Liver (tissue), 3 donors: ENCODE data around the gene CDH9.

ENCODE experiments used
- ATF3 ChIP-seq: IDR thresholded peaks from 2 replicates; pipeline ENCODE4 v1.6.1; 2016; ENCODE audit warnings: antibody characterized with exemption
- EGR1 ChIP-seq, 2 donors: IDR thresholded peaks; 2 replicates each; pipeline ENCODE4 v1.6.1; 2016 to 2018; ENCODE audit warnings: antibody characterized with exemption in 2 of 2, low read depth in 2 of 2
- FOXA1 ChIP-seq: IDR thresholded peaks from 2 replicates; pipeline ENCODE4 v1.6.1; 2016; ENCODE audit warnings: antibody characterized with exemption
- JUND ChIP-seq, 2 donors: IDR thresholded peaks; 2 replicates each; pipeline ENCODE4 v1.6.1; 2016; ENCODE audit warnings: antibody characterized with exemption in 2 of 2
- MAX ChIP-seq: IDR thresholded peaks from 2 replicates; pipeline ENCODE4 v1.6.1; 2016; ENCODE audit warnings: antibody characterized with exemption
- NR2F2 ChIP-seq: IDR thresholded peaks from 2 replicates; pipeline ENCODE4 v1.6.1; 2016; ENCODE audit warnings: antibody characterized with exemption
- RAD21 ChIP-seq, 2 donors: IDR thresholded peaks; 2 replicates each; pipeline ENCODE4 v1.6.1; 2016; ENCODE audit warnings: antibody characterized with exemption in 2 of 2, mild to moderate bottlenecking in 2 of 2
- REST ChIP-seq: IDR thresholded peaks from 2 replicates; pipeline ENCODE4 v1.6.1; 2016; ENCODE audit warnings: antibody characterized with exemption, mild to moderate bottlenecking
- SP1 ChIP-seq: IDR thresholded peaks from 2 replicates; pipeline ENCODE4 v1.6.1; 2018; ENCODE audit warnings: antibody characterized with exemption, mild to moderate bottlenecking
- TAF1 ChIP-seq: conservative IDR thresholded peaks from 2 replicates; pipeline ENCODE4 v1.6.1; 2016; ENCODE audit warnings: antibody characterized with exemption, mild to moderate bottlenecking
- YY1 ChIP-seq: IDR thresholded peaks from 2 replicates; pipeline ENCODE4 v1.6.1; 2016; ENCODE audit warnings: antibody characterized with exemption, mild to moderate bottlenecking
- TF ChIP-seq, protein P1 (sequence below): fragments of 150-350 bp; IDR thresholded peaks from 2 replicates; pipeline ENCODE4 v1.5.1; 2017; ENCODE audit warnings: improper control_type of control experiment, low read depth, low read length; ENCODE audit not compliant: missing input control
- donor health status: healthy.
- donor health status: healthy.

GRCh38 chr5:26945901-26946300 is 92.5 kb downstream of the CDH9 start:
- TF ChIP-seq, protein P1, sequence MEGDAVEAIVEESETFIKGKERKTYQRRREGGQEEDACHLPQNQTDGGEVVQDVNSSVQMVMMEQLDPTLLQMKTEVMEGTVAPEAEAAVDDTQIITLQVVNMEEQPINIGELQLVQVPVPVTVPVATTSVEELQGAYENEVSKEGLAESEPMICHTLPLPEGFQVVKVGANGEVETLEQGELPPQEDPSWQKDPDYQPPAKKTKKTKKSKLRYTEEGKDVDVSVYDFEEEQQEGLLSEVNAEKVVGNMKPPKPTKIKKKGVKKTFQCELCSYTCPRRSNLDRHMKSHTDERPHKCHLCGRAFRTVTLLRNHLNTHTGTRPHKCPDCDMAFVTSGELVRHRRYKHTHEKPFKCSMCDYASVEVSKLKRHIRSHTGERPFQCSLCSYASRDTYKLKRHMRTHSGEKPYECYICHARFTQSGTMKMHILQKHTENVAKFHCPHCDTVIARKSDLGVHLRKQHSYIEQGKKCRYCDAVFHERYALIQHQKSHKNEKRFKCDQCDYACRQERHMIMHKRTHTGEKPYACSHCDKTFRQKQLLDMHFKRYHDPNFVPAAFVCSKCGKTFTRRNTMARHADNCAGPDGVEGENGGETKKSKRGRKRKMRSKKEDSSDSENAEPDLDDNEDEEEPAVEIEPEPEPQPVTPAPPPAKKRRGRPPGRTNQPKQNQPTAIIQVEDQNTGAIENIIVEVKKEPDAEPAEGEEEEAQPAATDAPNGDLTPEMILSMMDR: no peak
- no peak for TF ChIP-seq FOXA1
- TF ChIP-seq EGR1 (IDR thresholded peaks at IDR 0.05; ENCODE audit: low read depth in 2 of 2): no peak
- no peak for TF ChIP-seq MAX
- no peak for TF ChIP-seq JUND (IDR thresholded peaks at IDR 0.05)
- no peak for TF ChIP-seq TAF1
- no peak for TF ChIP-seq REST
- TF ChIP-seq SP1: no peak
- TF ChIP-seq NR2F2: no peak
- TF ChIP-seq YY1: no peak
- TF ChIP-seq RAD21 (IDR thresholded peaks at IDR 0.05): no peak
- no peak for TF ChIP-seq ATF3
